Activated B cell treated with CpG ODN at 0.5 μM for 24 hours (primary cell): Measurements from ENCODE around the gene UBE3D. TPM values are rescaled to one million over a fixed set of nuclear protein-coding genes. Genes with fewer than 3 reads are reported as not detected.

Experiments
- ATAC-seq: fragments of 200-7000 bp; cut with Tn5 transposase; one replicate; pipeline ENCODE4 v1.10.0; 2021; ENCODE audit warnings: low read depth, mild to moderate bottlenecking, moderate library complexity
- CTCF ChIA-PET: fragments of 350-600 bp; sonication (Branson Sonifier 250); formaldehyde crosslinking; loops from one replicate; lab custom pipeline; 2021; ENCODE audit warnings: antibody characterized with exemption; lab: Charles Lee
- POLR2A ChIA-PET: fragments of 350-600 bp; sonication (Branson Sonifier 250); formaldehyde crosslinking; loops from one replicate; lab custom pipeline; 2021; ENCODE audit warnings: antibody characterized with exemption; lab: Charles Lee
- DNase-seq: peaks from one replicate; pipeline ENCODE4 v3.0.0; 2022
- H3K27ac Mint-ChIP-seq: one replicate; pipeline ENCODE4 v1.8.0; 2020; ENCODE audit warnings: mixed read lengths
- H3K27me3 Mint-ChIP-seq: one replicate; pipeline ENCODE4 v1.8.0; 2021; ENCODE audit warnings: mixed read lengths
- H3K36me3 Mint-ChIP-seq: one replicate; pipeline ENCODE4 v1.8.0; 2021; ENCODE audit warnings: low read depth, mixed read lengths
- H3K4me1 Mint-ChIP-seq: one replicate; pipeline ENCODE4 v1.8.0; 2021; ENCODE audit warnings: mixed read lengths
- H3K4me3 Mint-ChIP-seq: one replicate; pipeline ENCODE4 v1.8.0; 2020; ENCODE audit warnings: mild to moderate bottlenecking, mixed read lengths
- H3K9me3 Mint-ChIP-seq: one replicate; pipeline ENCODE4 v1.8.0; 2020; ENCODE audit warnings: mixed read lengths
- intact Hi-C: fragments of 100-400 bp; cut with micrococcal nuclease; formaldehyde crosslinking; loops from one replicate; pipeline ENCODE4 v1.15.1; 2024
- total RNA-seq: library from RNA; stranded (reverse); gene quantifications from 2 replicates; pipeline ENCODE4 v1.2.3, GENCODE V29; 2022
- TF ChIP-seq, protein P1 (sequence below): fragments of 200-600 bp; IDR thresholded peaks from one replicate; pipeline ENCODE4 v1.8.0; 2022; ENCODE audit warnings: antibody characterized with exemption, mild to moderate bottlenecking

Gene UBE3D
- total RNA-seq, 1 donor from 2014 or later, result 9.3 TPM

GRCh38 chr6:82978362-82978945, 87.2 kb downstream of the UBE3D start:
- TF ChIP-seq, protein P1, sequence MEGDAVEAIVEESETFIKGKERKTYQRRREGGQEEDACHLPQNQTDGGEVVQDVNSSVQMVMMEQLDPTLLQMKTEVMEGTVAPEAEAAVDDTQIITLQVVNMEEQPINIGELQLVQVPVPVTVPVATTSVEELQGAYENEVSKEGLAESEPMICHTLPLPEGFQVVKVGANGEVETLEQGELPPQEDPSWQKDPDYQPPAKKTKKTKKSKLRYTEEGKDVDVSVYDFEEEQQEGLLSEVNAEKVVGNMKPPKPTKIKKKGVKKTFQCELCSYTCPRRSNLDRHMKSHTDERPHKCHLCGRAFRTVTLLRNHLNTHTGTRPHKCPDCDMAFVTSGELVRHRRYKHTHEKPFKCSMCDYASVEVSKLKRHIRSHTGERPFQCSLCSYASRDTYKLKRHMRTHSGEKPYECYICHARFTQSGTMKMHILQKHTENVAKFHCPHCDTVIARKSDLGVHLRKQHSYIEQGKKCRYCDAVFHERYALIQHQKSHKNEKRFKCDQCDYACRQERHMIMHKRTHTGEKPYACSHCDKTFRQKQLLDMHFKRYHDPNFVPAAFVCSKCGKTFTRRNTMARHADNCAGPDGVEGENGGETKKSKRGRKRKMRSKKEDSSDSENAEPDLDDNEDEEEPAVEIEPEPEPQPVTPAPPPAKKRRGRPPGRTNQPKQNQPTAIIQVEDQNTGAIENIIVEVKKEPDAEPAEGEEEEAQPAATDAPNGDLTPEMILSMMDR, result no peak
- DNase-seq (no peak), ATAC-seq (no peak)
- Mint-ChIP-seq H3K4me1 (no peaks in the 10 kb centered on the region), H3K36me3 (no peaks in the 10 kb centered on the region), H3K4me3 (no peak overlapping the region), H3K27me3 (no peaks in the 10 kb centered on the region), H3K27ac (no peak overlapping the region), H3K9me3 (no peaks in the 10 kb centered on the region)
- ChIA-PET CTCF (no interaction called here), POLR2A (no interaction called here)
- intact Hi-C loops, result no loop called here

DNA sequence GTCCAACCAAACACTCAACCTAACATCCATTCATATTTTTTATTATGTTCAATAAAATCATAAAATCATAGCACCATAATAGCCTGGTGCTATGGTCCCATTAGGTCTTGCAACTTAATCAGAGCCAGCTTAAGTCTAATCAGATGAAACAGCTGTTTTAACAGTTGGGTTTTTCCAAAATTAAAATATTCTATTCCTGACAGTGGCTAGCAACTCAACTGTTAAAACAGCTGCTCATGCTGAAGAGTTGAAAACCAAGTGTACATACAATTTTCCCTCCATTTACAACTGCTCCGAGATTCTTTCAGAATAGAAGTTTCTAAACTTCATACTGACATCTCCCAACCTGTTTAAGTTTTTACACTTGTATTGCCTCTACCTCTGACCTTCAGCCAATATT, 89.5 kb downstream of the UBE3D start:
- TF ChIP-seq, protein P1, result no peak
- ATAC-seq (no peak), DNase-seq (no peak)
- H3K36me3 Mint-ChIP-seq, result no peaks in the 10 kb centered on the region
- CTCF ChIA-PET, result no interaction called here
- H3K9me3 Mint-ChIP-seq, result no peaks in the 10 kb centered on the region
- no peaks in the 10 kb centered on the region for H3K4me1 Mint-ChIP-seq
- H3K27ac Mint-ChIP-seq, result no peak overlapping the region
- no peaks in the 10 kb centered on the region for H3K27me3 Mint-ChIP-seq
- intact Hi-C loops, result no loop called here
- POLR2A ChIA-PET, result no interaction called here
- H3K4me3 Mint-ChIP-seq, result no peak overlapping the region

DNA sequence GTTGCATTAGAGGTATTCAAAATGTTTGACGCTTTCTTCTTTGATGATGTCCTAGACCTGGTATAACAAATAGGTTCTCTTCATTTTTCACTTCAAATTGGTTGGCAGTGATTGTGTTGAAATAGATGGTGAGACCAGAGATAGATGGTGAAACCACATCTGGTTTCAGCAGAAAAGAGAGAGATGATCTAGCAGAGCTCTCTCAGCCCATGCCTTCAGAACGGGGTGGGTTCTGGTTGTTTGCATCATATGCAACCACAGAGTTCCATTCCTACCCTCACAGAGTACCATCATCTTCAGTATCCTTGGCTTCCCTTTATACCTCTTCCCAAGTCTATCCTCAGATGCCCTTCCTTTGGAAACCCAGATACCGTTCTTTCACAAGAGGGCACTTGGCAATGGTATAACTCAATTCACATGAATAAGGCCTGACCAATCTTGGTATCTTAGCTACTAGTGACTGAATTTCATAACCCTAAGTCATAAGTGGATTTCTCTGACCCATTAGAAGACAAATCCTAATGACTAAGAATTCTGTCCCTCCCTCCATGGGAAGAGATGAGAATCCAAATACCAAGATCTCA, 93.7 kb downstream of the UBE3D start:
- intact Hi-C loops, result no loop called here
- no peak for ATAC-seq

GRCh38 chr6:82970839-82971238, 94.8 kb downstream of the UBE3D start:
- no peaks in the 10 kb centered on the region for H3K27me3 Mint-ChIP-seq
- peaks cover 7% of the 10 kb centered on the region for H3K4me1 Mint-ChIP-seq
- no peaks in the 10 kb centered on the region for H3K9me3 Mint-ChIP-seq
- no peaks in the 10 kb centered on the region for H3K36me3 Mint-ChIP-seq
- intact Hi-C loops, result no loop called here
- no peak overlapping the region for H3K4me3 Mint-ChIP-seq
- POLR2A ChIA-PET, result no interaction called here
- DNase-seq, result no peak
- no peak overlapping the region for H3K27ac Mint-ChIP-seq
- TF ChIP-seq, protein P1, result no peak
- no peak for ATAC-seq
- CTCF ChIA-PET, result no interaction called here

More for the DNA sequence above, 93.7 kb downstream of the UBE3D start:
- Mint-ChIP-seq H3K9me3 (no peaks in the 10 kb centered on the region), H3K4me1 (peaks cover 7% of the 10 kb centered on the region), H3K36me3 (no peaks in the 10 kb centered on the region), H3K27me3 (no peaks in the 10 kb centered on the region), H3K27ac (no peak overlapping the region), H3K4me3 (no peak overlapping the region)
- TF ChIP-seq, protein P1, result no peak
- POLR2A ChIA-PET, result no interaction called here
- DNase-seq, result no peak
- CTCF ChIA-PET, result no interaction called here

- no peaks in the 10 kb centered on the region for H3K36me3 Mint-ChIP-seq
- peaks cover 7% of the 10 kb centered on the region for H3K4me1 Mint-ChIP-seq
- ATAC-seq (no peak), DNase-seq (no peak)
- H3K9me3 Mint-ChIP-seq, result no peaks in the 10 kb centered on the region
- H3K4me3 Mint-ChIP-seq, result no peak overlapping the region
- no peak overlapping the region for H3K27ac Mint-ChIP-seq
- intact Hi-C loops, result no loop called here
- TF ChIP-seq, protein P1, result no peak
- ChIA-PET POLR2A (no interaction called here), CTCF (no interaction called here)
- no peaks in the 10 kb centered on the region for H3K27me3 Mint-ChIP-seq
These were observed 96.9 kb downstream of the UBE3D start for GRCh38 chr6:82968708-82969107.
